ENCODE results near the gene STARD5. TPM values are rescaled to one million over a fixed set of nuclear protein-coding genes. Genes with fewer than 3 reads are reported as not detected.

STARD5 gene
- polyA plus RNA-seq, 2 of the 4 experiments (the other 2 are of a cell fraction), result 2.1 to 2.8 TPM

GRCh38 chr15:81329446-81329845, 5.5 kb upstream of the STARD5 start (continued):
- no peak for TF ChIP-seq MAZ (IDR thresholded peaks at IDR 0.05; ENCODE audit: borderline replicate concordance, low read depth, low read length)
- TF ChIP-seq TP53 (CRISPR knock-in tag; IDR thresholded peaks at IDR 0.05), result no peak
- TF ChIP-seq SREBF2 (IDR thresholded peaks at IDR 0.05), result no peak
- TF ChIP-seq PBX3 (IDR thresholded peaks at IDR 0.05), result no peak

- ChIA-PET POLR2A (no interaction called here), CTCF (interaction anchor here (0.5 to 2.4 kb wide), 11 partner anchors 9 to 1952 kb away, joined by 3 to 10 read pairs (median 6); no protein-coding TSS in a partner anchor)
Measured at GRCh38 chr15:81327516-81327915, 3.6 kb upstream of the STARD5 start.

More at GRCh38 chr15:81327516-81327915, 3.6 kb upstream of the STARD5 start:
- Histone ChIP-seq H3K27ac (no peak overlapping the region), H3K4me1 (peaks cover 8% of the 10 kb centered on the region; the same call in 1 of the 3 replicates), H3K9me3 (no peaks in the 10 kb centered on the region), H3K4me2 (no peak overlapping the region), H3K4me3 (no peak overlapping the region)
- WGBS (ENCODE audit: missing lambda C conversion rate), result 65% methylated on average over 3 of the region's 3 CpGs
- ATAC-seq (no peak), DNase-seq (ENCODE audit: low read depth in 1 of 2, low spot score in 1 of 2) (no peak), FAIRE-seq (no peak)
- TF ChIP-seq REST (IDR thresholded peaks at IDR 0.05) (no peak), ZFP36 (IDR thresholded peaks at IDR 0.05; ENCODE audit: borderline replicate concordance, partially characterized antibody) (no peak), HES2 (IDR thresholded peaks at IDR 0.05) (no peak), FOXS1 (CRISPR knock-in tag; IDR thresholded peaks at IDR 0.05) (no peak), PHF8 (IDR thresholded peaks at IDR 0.05; ENCODE audit: borderline replicate concordance, low read depth) (no peak), MAFK (IDR thresholded peaks at IDR 0.05; ENCODE audit: partially characterized antibody) (no peak), MAZ (IDR thresholded peaks at IDR 0.05; ENCODE audit: borderline replicate concordance, low read depth, low read length) (no peak), FOSL2 (IDR thresholded peaks at IDR 0.05) (no peak), FOSL2 (CRISPR knock-in tag; IDR thresholded peaks at IDR 0.05) (no peak), TP53 (CRISPR knock-in tag; IDR thresholded peaks at IDR 0.05) (no peak), ELK1 (IDR thresholded peaks at IDR 0.05; ENCODE audit: low read depth, low read length) (no peak), RAD21 (conservative IDR thresholded peaks at IDR 0.05 in 1 of 2, IDR thresholded peaks at IDR 0.05 in 1 of 2) (no peak)
